ENCODE data around the gene SPOCK1.

GRCh38 chr5:137432376-137432775 is 66.8 kb downstream of the SPOCK1 start:
- no peak for TF ChIP-seq EZH2 (IDR thresholded peaks at IDR 0.05; ENCODE audit: insufficient read depth, poor library complexity, severe bottlenecking)
- TF ChIP-seq EZH2phosphoT487 (IDR thresholded peaks at IDR 0.05; ENCODE audit: insufficient read depth, low read depth) = no peak
